Measurements from ENCODE around the gene STRC. TPM values are rescaled to one million over a fixed set of nuclear protein-coding genes. Genes with fewer than 3 reads are reported as not detected.
"Not testable (repeated sequence)": the region's sequence is repeated elsewhere in the genome, so short reads cannot be mapped to it uniquely, and the experiment has no call there.

STRC gene
- total RNA-seq, 6 experiments from 2014 or later = not detected

DNA sequence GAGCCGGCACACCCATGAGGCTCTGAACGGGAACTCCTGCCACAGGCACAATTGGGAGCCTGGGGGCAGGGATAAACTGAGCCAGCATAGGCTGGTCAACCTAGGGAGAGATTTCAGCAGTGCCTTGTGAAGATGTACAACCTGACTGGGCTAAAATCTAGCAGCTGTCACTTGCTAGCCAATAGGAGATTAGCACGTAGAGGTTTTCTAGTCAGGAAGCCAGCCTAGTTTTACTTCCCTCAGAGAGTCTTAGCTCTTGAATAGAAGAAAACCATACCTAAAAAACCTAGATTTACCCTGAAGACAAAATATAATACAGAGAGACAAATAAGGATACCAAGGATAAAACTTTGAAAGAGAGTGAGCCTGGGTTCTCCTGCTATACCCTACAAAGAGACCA, 55.8 kb downstream of the STRC start:
- not testable (repeated sequence) for H3K36me3 Mint-ChIP-seq (ENCODE audit: low read depth); DNase-seq; H3K27me3 Mint-ChIP-seq (ENCODE audit: insufficient read depth); H3K4me3 Mint-ChIP-seq; H3K9me3 Mint-ChIP-seq; H3K27ac Mint-ChIP-seq; H3K4me1 Mint-ChIP-seq (ENCODE audit: low read depth)

DNA sequence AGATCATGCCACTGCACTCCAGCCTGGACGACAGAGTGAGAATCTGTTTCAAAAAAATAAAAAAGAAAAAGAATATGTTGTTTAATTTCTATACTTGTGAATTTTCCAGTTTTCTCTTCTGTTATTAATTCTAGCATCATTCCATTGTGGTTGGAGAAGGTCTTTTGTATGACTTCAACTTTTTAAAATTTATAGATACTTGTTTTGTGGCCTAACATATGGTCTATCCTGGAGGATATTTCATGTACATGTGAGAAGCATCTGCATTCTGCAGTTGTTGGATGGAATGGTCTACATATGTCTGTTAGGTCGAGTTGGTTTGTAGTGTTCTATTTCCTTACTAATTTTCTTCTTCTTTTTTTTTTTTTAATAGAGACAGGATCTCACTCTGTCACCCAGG, 65.6 kb downstream of the STRC start:
- Mint-ChIP-seq H3K27me3 (ENCODE audit: insufficient read depth) (peaks cover 3% of the 10 kb centered on the region; the same call in 1 of the 2 replicates), H3K4me3 (no peak overlapping the region), H3K9me3 (no peaks in the 10 kb centered on the region), H3K27ac (no peak overlapping the region), H3K4me1 (ENCODE audit: low read depth) (peaks cover 16% of the 10 kb centered on the region), H3K36me3 (ENCODE audit: low read depth) (peaks cover under 1% of the 10 kb centered on the region; the same call in 1 of the 2 replicates)
- TF ChIP-seq, protein P1, sequence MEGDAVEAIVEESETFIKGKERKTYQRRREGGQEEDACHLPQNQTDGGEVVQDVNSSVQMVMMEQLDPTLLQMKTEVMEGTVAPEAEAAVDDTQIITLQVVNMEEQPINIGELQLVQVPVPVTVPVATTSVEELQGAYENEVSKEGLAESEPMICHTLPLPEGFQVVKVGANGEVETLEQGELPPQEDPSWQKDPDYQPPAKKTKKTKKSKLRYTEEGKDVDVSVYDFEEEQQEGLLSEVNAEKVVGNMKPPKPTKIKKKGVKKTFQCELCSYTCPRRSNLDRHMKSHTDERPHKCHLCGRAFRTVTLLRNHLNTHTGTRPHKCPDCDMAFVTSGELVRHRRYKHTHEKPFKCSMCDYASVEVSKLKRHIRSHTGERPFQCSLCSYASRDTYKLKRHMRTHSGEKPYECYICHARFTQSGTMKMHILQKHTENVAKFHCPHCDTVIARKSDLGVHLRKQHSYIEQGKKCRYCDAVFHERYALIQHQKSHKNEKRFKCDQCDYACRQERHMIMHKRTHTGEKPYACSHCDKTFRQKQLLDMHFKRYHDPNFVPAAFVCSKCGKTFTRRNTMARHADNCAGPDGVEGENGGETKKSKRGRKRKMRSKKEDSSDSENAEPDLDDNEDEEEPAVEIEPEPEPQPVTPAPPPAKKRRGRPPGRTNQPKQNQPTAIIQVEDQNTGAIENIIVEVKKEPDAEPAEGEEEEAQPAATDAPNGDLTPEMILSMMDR (IDR thresholded peaks at IDR 0.05) = no peak
- no peak for DNase-seq

DNA sequence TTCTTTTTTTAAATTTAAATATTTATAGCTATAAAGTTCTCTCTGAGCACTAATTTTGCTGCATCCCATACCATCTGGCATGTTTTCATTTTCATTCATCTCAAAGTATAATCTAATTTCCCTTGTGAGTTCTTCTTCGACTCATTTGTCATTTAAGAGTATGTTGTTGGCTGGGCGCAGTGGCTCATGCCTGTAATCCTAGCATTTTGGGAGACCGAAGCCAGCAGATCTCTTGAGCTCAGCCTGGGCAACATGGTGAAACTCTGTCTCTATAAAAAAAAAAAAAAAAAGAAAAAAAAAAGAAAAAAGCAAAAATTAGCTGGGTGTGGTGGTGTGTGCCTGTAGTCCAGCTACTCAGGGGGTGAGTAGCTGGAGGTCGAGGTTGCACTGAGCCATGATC, 66.3 kb downstream of the STRC start:
- Mint-ChIP-seq H3K36me3 (ENCODE audit: low read depth) (peaks cover 7% of the 10 kb centered on the region), H3K4me1 (ENCODE audit: low read depth) (peaks cover 16% of the 10 kb centered on the region), H3K9me3 (no peaks in the 10 kb centered on the region), H3K4me3 (no peak overlapping the region; the same call in 1 of the 2 replicates), H3K27me3 (ENCODE audit: insufficient read depth) (no peaks in the 10 kb centered on the region; the same call in 1 of the 2 replicates), H3K27ac (no peak overlapping the region)
- DNase-seq = no peak
- TF ChIP-seq, protein P1 (IDR thresholded peaks at IDR 0.05) = no peak

DNA sequence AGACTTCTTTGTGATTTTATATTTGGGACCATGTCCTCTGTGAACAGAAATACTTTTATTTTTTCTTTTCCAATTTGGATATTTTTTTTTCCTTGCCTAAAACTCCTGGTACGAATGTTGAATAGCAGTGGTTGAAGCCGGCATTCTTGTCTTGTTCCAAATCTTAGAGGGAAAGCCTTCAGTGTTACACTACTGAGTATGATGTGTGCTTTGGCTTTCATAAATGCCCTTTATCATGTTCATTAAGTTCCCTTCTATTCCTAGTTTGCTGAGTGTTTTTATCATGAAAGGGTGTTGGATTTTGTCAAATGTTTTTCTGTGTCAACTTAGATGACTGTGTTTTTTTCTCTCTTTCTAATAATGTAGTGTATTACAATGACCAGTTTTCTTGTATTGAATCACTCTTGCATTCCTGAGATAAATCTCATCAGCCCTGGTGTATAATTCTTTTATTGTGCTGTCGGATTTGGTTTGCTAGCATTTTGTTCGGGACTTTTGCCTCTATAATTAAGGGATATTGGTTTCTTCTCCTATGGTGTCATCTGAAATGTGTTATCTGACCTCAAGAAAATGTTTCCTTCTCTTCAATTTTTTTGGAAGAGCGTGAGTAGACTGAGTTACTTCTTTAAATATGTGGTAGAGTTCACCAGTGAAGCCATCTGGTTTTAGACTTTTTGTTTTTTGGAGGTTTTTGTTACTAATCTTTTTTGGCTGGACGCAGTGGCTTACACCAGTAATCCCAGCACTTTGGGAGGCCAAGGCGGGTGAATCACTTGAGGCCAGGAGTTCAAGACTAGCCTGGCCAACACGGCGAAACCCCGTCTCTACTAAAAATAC, 67.9 kb downstream of the STRC start:
- H3K9me3 Mint-ChIP-seq = no peaks in the 10 kb centered on the region
- peaks cover 16% of the 10 kb centered on the region for H3K4me1 Mint-ChIP-seq (ENCODE audit: low read depth)

More for the DNA sequence above, 67.9 kb downstream of the STRC start:
- peak; percentile 63 for DNase-seq
- H3K27me3 Mint-ChIP-seq (ENCODE audit: insufficient read depth) = no peaks in the 10 kb centered on the region; the same call in 1 of the 2 replicates
- peak overlapping the region; percentile 18 for H3K4me3 Mint-ChIP-seq
- H3K27ac Mint-ChIP-seq = peak overlapping the region; percentile 78
- H3K36me3 Mint-ChIP-seq (ENCODE audit: low read depth) = peaks cover 11% of the 10 kb centered on the region
- TF ChIP-seq, protein P1 (IDR thresholded peaks at IDR 0.05) = no peak

Other genes starting within 250 kb of the STRC start
- gene ZSCAN29, start 247.8 kb downstream of the STRC start, total RNA-seq (2021; fragmentation: NEBNext Ultra II Directional; extraction: Animal tissue kit (Norgen Biotek cat#: 25700)) = 10 to 100 TPM; 12.7 to 16.7 (median 14.7) TPM
- 10 to 100 TPM; 16.1 to 22.2 (median 18.7) TPM for gene TUBGCP4, start 247.7 kb downstream of the STRC start, total RNA-seq (2021; fragmentation: NEBNext Ultra II Directional; extraction: Animal tissue kit (Norgen Biotek cat#: 25700))
- gene TP53BP1, start 125.6 kb downstream of the STRC start, total RNA-seq (2021; fragmentation: NEBNext Ultra II Directional; extraction: Animal tissue kit (Norgen Biotek cat#: 25700)) = 10 to 100 TPM; 44.7 to 49.5 (median 46.4) TPM
- gene MAP1A, start 101.2 kb downstream of the STRC start, total RNA-seq (2021; fragmentation: NEBNext Ultra II Directional; extraction: Animal tissue kit (Norgen Biotek cat#: 25700)) = 100 to 1,000 TPM; 136 to 174 (median 169) TPM
- gene PPIP5K1, start 28.6 kb downstream of the STRC start, total RNA-seq (2021; fragmentation: NEBNext Ultra II Directional; extraction: Animal tissue kit (Norgen Biotek cat#: 25700)) = 10 to 100 TPM; 16.3 to 23.3 (median 20.1) TPM
- gene CKMT1B, start 24.8 kb downstream of the STRC start, total RNA-seq (2021; fragmentation: NEBNext Ultra II Directional; extraction: Animal tissue kit (Norgen Biotek cat#: 25700)) = not detected
- 1 to 10 TPM in 2 of 6 experiments, under 1 TPM in 4; 0.38 to 2.6 (median 0.74) TPM for gene CATSPER2, start 30.0 kb upstream of the STRC start, total RNA-seq (2021; fragmentation: NEBNext Ultra II Directional; extraction: Animal tissue kit (Norgen Biotek cat#: 25700))
- gene CKMT1A, start 75.1 kb upstream of the STRC start, total RNA-seq (2021; fragmentation: NEBNext Ultra II Directional; extraction: Animal tissue kit (Norgen Biotek cat#: 25700)) = not detected
- gene PDIA3, start 127.6 kb upstream of the STRC start, total RNA-seq (2021; fragmentation: NEBNext Ultra II Directional; extraction: Animal tissue kit (Norgen Biotek cat#: 25700)) = 100 to 1,000 TPM; 586 to 721 (median 660) TPM
- gene ELL3, start 158.2 kb upstream of the STRC start, total RNA-seq (2021; fragmentation: NEBNext Ultra II Directional; extraction: Animal tissue kit (Norgen Biotek cat#: 25700)) = 1 to 10 TPM in 4 of 6 experiments, under 1 TPM in 2; 0.91 to 1.5 (median 1.1) TPM
- 1,000 to 10,000 TPM in 5 of 6 experiments, 100 to 1,000 TPM in 1; 908 to 1,158 (median 1,046) TPM for gene SERF2, start 173.5 kb upstream of the STRC start, total RNA-seq (2021; fragmentation: NEBNext Ultra II Directional; extraction: Animal tissue kit (Norgen Biotek cat#: 25700))
- gene SERINC4, start 181.4 kb upstream of the STRC start, total RNA-seq (2021; fragmentation: NEBNext Ultra II Directional; extraction: Animal tissue kit (Norgen Biotek cat#: 25700)) = under 1 TPM in 3 of 6 experiments, not detected in 3; 0.07 to 0.11 (median 0.09) TPM
- gene HYPK, start 181.8 kb upstream of the STRC start, total RNA-seq (2021; fragmentation: NEBNext Ultra II Directional; extraction: Animal tissue kit (Norgen Biotek cat#: 25700)) = 10 to 100 TPM; 12.3 to 33.8 (median 19.3) TPM
- 10 to 100 TPM; 25.3 to 30.4 (median 27.3) TPM for gene MFAP1, start 205.9 kb upstream of the STRC start, total RNA-seq (2021; fragmentation: NEBNext Ultra II Directional; extraction: Animal tissue kit (Norgen Biotek cat#: 25700))
- gene WDR76, start 208.2 kb upstream of the STRC start, total RNA-seq (2021; fragmentation: NEBNext Ultra II Directional; extraction: Animal tissue kit (Norgen Biotek cat#: 25700)) = 10 to 100 TPM in 5 of 6 experiments, 1 to 10 TPM in 1; 8.8 to 25.1 (median 20.5) TPM